ENCODE measurements around the gene SLC25A1. TPM values are rescaled to one million over a fixed set of nuclear protein-coding genes. Genes with fewer than 3 reads are reported as not detected.

SLC25A1 gene
- total and polyA plus RNA-seq, 8 donors: 45.7 to 99.3 (median 52.2) TPM

- intact Hi-C loops (cut with DNase I): no loop called here
- H3K4me1 ChIP-seq: no peaks in the 10 kb centered on the region
- H3K36me3 ChIP-seq: peaks cover 0 to 54% of the 10 kb centered on the region in 2 donors
- H3K27ac ChIP-seq: no peak overlapping the region
- H3K9me3 ChIP-seq: no peaks in the 10 kb centered on the region
- DNase-seq (peak in 1 of 4 donors; percentile 4), ATAC-seq (no peak)
- no peak overlapping the region for H3K4me3 ChIP-seq
- TF ChIP-seq, protein P1, sequence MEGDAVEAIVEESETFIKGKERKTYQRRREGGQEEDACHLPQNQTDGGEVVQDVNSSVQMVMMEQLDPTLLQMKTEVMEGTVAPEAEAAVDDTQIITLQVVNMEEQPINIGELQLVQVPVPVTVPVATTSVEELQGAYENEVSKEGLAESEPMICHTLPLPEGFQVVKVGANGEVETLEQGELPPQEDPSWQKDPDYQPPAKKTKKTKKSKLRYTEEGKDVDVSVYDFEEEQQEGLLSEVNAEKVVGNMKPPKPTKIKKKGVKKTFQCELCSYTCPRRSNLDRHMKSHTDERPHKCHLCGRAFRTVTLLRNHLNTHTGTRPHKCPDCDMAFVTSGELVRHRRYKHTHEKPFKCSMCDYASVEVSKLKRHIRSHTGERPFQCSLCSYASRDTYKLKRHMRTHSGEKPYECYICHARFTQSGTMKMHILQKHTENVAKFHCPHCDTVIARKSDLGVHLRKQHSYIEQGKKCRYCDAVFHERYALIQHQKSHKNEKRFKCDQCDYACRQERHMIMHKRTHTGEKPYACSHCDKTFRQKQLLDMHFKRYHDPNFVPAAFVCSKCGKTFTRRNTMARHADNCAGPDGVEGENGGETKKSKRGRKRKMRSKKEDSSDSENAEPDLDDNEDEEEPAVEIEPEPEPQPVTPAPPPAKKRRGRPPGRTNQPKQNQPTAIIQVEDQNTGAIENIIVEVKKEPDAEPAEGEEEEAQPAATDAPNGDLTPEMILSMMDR (IDR thresholded peaks at IDR 0.05): no peak
- H3K27me3 ChIP-seq: no peaks in the 10 kb centered on the region
These were observed 35.0 kb upstream of the SLC25A1 start for GRCh38 chr22:19213442-19214077.

- Histone ChIP-seq H3K4me1 (no peaks in the 10 kb centered on the region), H3K36me3 (peaks cover 0 to 60% of the 10 kb centered on the region in 2 donors), H3K27me3 (no peaks in the 10 kb centered on the region), H3K4me3 (no peak overlapping the region), H3K27ac (no peak overlapping the region), H3K9me3 (no peaks in the 10 kb centered on the region)
- no peak for DNase-seq
- TF ChIP-seq, protein P1 (IDR thresholded peaks at IDR 0.05): no peak
- no peak for ATAC-seq
- intact Hi-C loops (cut with DNase I): no loop called here
These were observed 34.5 kb upstream of the SLC25A1 start for GRCh38 chr22:19213001-19213400.

DNA sequence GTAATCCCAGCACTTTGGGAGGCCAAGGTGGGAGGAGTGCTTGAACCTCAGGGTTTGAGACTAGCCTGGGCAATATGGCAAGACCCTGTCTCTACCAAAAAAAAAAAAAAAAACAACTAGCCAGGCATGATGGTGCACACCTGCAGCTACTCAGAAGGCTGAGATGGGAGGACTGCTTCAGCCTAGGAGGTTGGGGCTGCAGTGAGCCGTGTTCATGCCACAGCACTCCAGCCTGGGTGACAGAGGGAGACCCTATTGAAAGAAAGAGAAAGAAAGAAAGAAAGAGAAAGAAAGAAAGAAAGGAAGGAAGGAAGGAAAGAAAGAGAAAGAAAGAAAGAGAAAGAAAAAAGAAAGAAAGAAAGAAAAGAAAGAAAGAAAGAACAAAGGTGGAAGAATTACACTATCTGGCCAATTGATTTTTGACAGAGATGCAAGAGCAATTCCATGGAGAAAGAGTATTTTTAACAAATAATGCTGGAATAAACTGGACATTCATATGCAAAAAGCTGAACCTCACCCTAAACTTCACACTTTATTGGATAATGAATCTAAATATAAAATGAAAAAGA is 33.9 kb upstream of the SLC25A1 start:
- TF ChIP-seq, protein P1 (IDR thresholded peaks at IDR 0.05): no peak
- peaks cover 0 to 66% of the 10 kb centered on the region in 2 donors for H3K36me3 ChIP-seq
- intact Hi-C loops (cut with DNase I): no loop called here
- H3K4me1 ChIP-seq: no peaks in the 10 kb centered on the region
- no peak overlapping the region for H3K4me3 ChIP-seq
- H3K27me3 ChIP-seq: no peaks in the 10 kb centered on the region
- no peak overlapping the region for H3K27ac ChIP-seq
- H3K9me3 ChIP-seq: no peaks in the 10 kb centered on the region
- DNase-seq (no peak), ATAC-seq (no peak)

GRCh38 chr22:19210188-19210587 is 31.7 kb upstream of the SLC25A1 start:
- H3K4me1 ChIP-seq: no peaks in the 10 kb centered on the region
- DNase-seq: no peak
- H3K9me3 ChIP-seq: no peaks in the 10 kb centered on the region
- H3K4me3 ChIP-seq: no peak overlapping the region
- intact Hi-C loops (cut with DNase I): no loop called here
- H3K36me3 ChIP-seq: peaks cover 0 to 53% of the 10 kb centered on the region in 2 donors
- no peak overlapping the region for H3K27ac ChIP-seq
- ATAC-seq: no peak
- TF ChIP-seq, protein P1 (IDR thresholded peaks at IDR 0.05): no peak
- no peaks in the 10 kb centered on the region for H3K27me3 ChIP-seq

GRCh38 chr22:19208287-19208847 is 29.8 kb upstream of the SLC25A1 start:
- TF ChIP-seq, protein P1 (IDR thresholded peaks at IDR 0.05): no peak
- intact Hi-C loops (cut with DNase I): no loop called here
- Histone ChIP-seq H3K27me3 (no peaks in the 10 kb centered on the region), H3K9me3 (no peaks in the 10 kb centered on the region), H3K4me1 (no peaks in the 10 kb centered on the region), H3K36me3 (peaks cover 0 to 43% of the 10 kb centered on the region in 2 donors), H3K27ac (no peak overlapping the region), H3K4me3 (no peak overlapping the region)
- DNase-seq (no peak), ATAC-seq (no peak)

Measured in left lung (tissue), 10 donors.